Renal cortex interstitium (tissue), 11 donors: ENCODE data around the gene RAX2. TPM values are rescaled to one million over a fixed set of nuclear protein-coding genes. Genes with fewer than 3 reads are reported as not detected.

Source experiments
- DNase-seq, 11 donors: peaks; one replicate each; pipeline ENCODE4 v3.0.0-alpha.2; 2013; ENCODE audit warnings: low read depth in 9 of 11, low spot score in 4 of 11; ENCODE audit errors: extremely low read depth in 1 of 11
- polyA plus RNA-seq, 3 donors: library from polyadenylated mRNA; unstranded; fragments of 120-200 nt; gene quantifications; one replicate each; pipeline ENCODE4 v1.2.1, GENCODE V29; 2013; ENCODE audit not compliant: insufficient read length in 3 of 3

RAX2 gene
- polyA plus RNA-seq, 3 donors = not detected

GRCh38 chr19:3803986-3804385 lies 32.0 kb upstream of the RAX2 start:
- DNase-seq = no peak

- no peak for DNase-seq
Measured at GRCh38 chr19:3803114-3803888, 31.3 kb upstream of the RAX2 start.

- DNase-seq = peak in 2 of 11 donors; percentile 15 to 44
Measured at GRCh38 chr19:3801412-3802096, 29.5 kb upstream of the RAX2 start.

GRCh38 chr19:3800996-3801395 lies 29.0 kb upstream of the RAX2 start:
- no peak for DNase-seq

- DNase-seq = no peak
Measured at GRCh38 chr19:3798137-3798536, 26.1 kb upstream of the RAX2 start.

GRCh38 chr19:3796358-3796757 lies 24.3 kb upstream of the RAX2 start:
- DNase-seq = no peak

GRCh38 chr19:3793799-3794198 lies 21.8 kb upstream of the RAX2 start:
- DNase-seq = no peak

GRCh38 chr19:3792114-3792513 lies 20.1 kb upstream of the RAX2 start:
- no peak for DNase-seq

- no peak for DNase-seq
Measured at GRCh38 chr19:3790941-3791340, 18.9 kb upstream of the RAX2 start.

GRCh38 chr19:3790209-3790734 lies 18.2 kb upstream of the RAX2 start:
- no peak for DNase-seq

- no peak for DNase-seq
Measured at GRCh38 chr19:3788996-3789778, 17.2 kb upstream of the RAX2 start.

GRCh38 chr19:3785938-3786824 lies 14.2 kb upstream of the RAX2 start, which contains the start of gene MATK:
Gene MATK, minus strand, starts transcription at chr19:3786381. Its CDS starts 1,246 bp downstream, at chr19:3785135.
- no peak for DNase-seq

- DNase-seq = no peak
Measured at GRCh38 chr19:3785451-3785937, 13.5 kb upstream of the RAX2 start.

GRCh38 chr19:3784607-3785450 lies 12.8 kb upstream of the RAX2 start:
- DNase-seq = no peak

- DNase-seq = no peak
Measured at GRCh38 chr19:3783660-3784584, 11.9 kb upstream of the RAX2 start.

- no peak for DNase-seq
Measured at GRCh38 chr19:3782903-3783302, 10.9 kb upstream of the RAX2 start.

GRCh38 chr19:3782330-3782729 lies 10.3 kb upstream of the RAX2 start:
- no peak for DNase-seq
